Stimulated activated CD4-positive, alpha-beta T cell treated with anti-CD3 and anti-CD28 coated beads, Interleukin-12 subunit alpha, Interleukin-12 subunit beta, amount 100 ng/mL, for 24 hours (primary cell): ENCODE measurements around the gene SH3TC1.

Experiments used
- DNase-seq, 2 experiments: peaks; one replicate each; pipeline ENCODE4 v3.0.0-alpha.2; 2020; ENCODE audit warnings: low read depth in 2 of 2

Gene SH3TC1

GRCh38 chr4:8198906-8199593 lies at the start of gene SH3TC1:
Gene SH3TC1, plus strand, starts transcription at chr4:8199290. Its CDS starts 5,905 bp downstream, at chr4:8205195.
- DNase-seq: peak; percentile 31 to 50

- DNase-seq: no peak
Observed at GRCh38 chr4:8149664-8150063, 49.4 kb upstream of the SH3TC1 start.

- DNase-seq: no peak
Observed at GRCh38 chr4:8150152-8151090, 48.7 kb upstream of the SH3TC1 start.

- no peak for DNase-seq
Observed at GRCh38 chr4:8151165-8151650, 47.9 kb upstream of the SH3TC1 start.

GRCh38 chr4:8152090-8152864 lies 46.8 kb upstream of the SH3TC1 start:
- DNase-seq: no peak

- no peak for DNase-seq
Observed at GRCh38 chr4:8152865-8153257, 46.2 kb upstream of the SH3TC1 start.

GRCh38 chr4:8153441-8153840 lies 45.6 kb upstream of the SH3TC1 start:
- no peak for DNase-seq

GRCh38 chr4:8155048-8155447 lies 44.0 kb upstream of the SH3TC1 start:
- DNase-seq: no peak

- DNase-seq: no peak
Observed at GRCh38 chr4:8155660-8156421, 43.2 kb upstream of the SH3TC1 start.

GRCh38 chr4:8156617-8157016 lies 42.5 kb upstream of the SH3TC1 start:
- DNase-seq: no peak

GRCh38 chr4:8157496-8157895 lies 41.6 kb upstream of the SH3TC1 start:
- no peak for DNase-seq

GRCh38 chr4:8157944-8158709 lies 41.0 kb upstream of the SH3TC1 start:
- DNase-seq: no peak

- DNase-seq: peak; percentile 96 to 97
Observed at GRCh38 chr4:8158710-8159536, 40.2 kb upstream of the SH3TC1 start, which contains the start of gene ABLIM2. Gene ABLIM2, minus strand, starts transcription at chr4:8158813. Its CDS starts 124 bp downstream, at chr4:8158689.

GRCh38 chr4:8159537-8160232 lies 39.4 kb upstream of the SH3TC1 start:
- no peak for DNase-seq

GRCh38 chr4:8160233-8160560 lies 38.9 kb upstream of the SH3TC1 start:
- DNase-seq: no peak

- no peak for DNase-seq
Observed at GRCh38 chr4:8160572-8160971, 38.5 kb upstream of the SH3TC1 start.

GRCh38 chr4:8162625-8163024 lies 36.5 kb upstream of the SH3TC1 start:
- DNase-seq: no peak

GRCh38 chr4:8163026-8163425 lies 36.1 kb upstream of the SH3TC1 start:
- no peak for DNase-seq
